ENCODE measurements around the gene GALR1. TPM values are rescaled to one million over a fixed set of nuclear protein-coding genes. Genes with fewer than 3 reads are reported as not detected.
A peak's percentile ranks its signal among the peaks of the same experiment; 100 is the strongest.

The GALR1 gene
- total and polyA plus RNA-seq, 12 donors = under 0.01 to 0.13 (median 0.02) TPM; not detected in 7

- H3K36me3 ChIP-seq = no peaks in the 10 kb centered on the region
- H3K4me1 ChIP-seq = peaks cover 0 to 24% (median 6%) of the 10 kb centered on the region in 9 donors
- TF ChIP-seq CTCF (IDR thresholded peaks at IDR 0.05) = no peak
- WGBS, 2 donors = 20 to 21% methylated on average over 5 of the region's 5 CpGs
- H3K9me3 ChIP-seq = no peaks in the 10 kb centered on the region
- intact Hi-C loops (cut with DNase I) = no loop called here
- DNase-seq (no peak), ATAC-seq (peak; percentile 70 to 92 (median 80))
- peaks cover 0 to 26% (median 4%) of the 10 kb centered on the region in 7 donors for H3K27me3 ChIP-seq
- no peak overlapping the region for H3K4me3 ChIP-seq
- H3K27ac ChIP-seq = no peak overlapping the region
Observed at GRCh38 chr18:77320971-77321559, 71.4 kb downstream of the GALR1 start.

- H3K27me3 ChIP-seq = peaks cover 0 to 26% (median 4%) of the 10 kb centered on the region in 7 donors
- H3K4me3 ChIP-seq = no peak overlapping the region
- TF ChIP-seq CTCF (IDR thresholded peaks at IDR 0.05) = no peak
- no peak overlapping the region for H3K27ac ChIP-seq
- intact Hi-C loops (cut with DNase I) = no loop called here
- no peaks in the 10 kb centered on the region for H3K9me3 ChIP-seq
- no peaks in the 10 kb centered on the region for H3K36me3 ChIP-seq
- 66 to 72% methylated on average over 23 of the region's 23 CpGs for WGBS, 2 donors
- ATAC-seq = no peak
- DNase-seq = no peak
- H3K4me1 ChIP-seq = peaks cover 0 to 24% (median 6%) of the 10 kb centered on the region in 9 donors
Observed at GRCh38 chr18:77321823-77322805, 72.5 kb downstream of the GALR1 start.

- H3K36me3 ChIP-seq = no peaks in the 10 kb centered on the region
- DNase-seq = peak; percentile 44 to 45
- H3K4me3 ChIP-seq = no peak overlapping the region
- 63 to 67% methylated on average over 12 of the region's 12 CpGs for whole genome bisulfite sequencing, 2 donors
- intact Hi-C loops (cut with DNase I) = no loop called here
- peaks cover 0 to 20% (median 3%) of the 10 kb centered on the region in 7 donors for H3K27me3 ChIP-seq
- peaks cover 0 to 3% (median 0%) of the 10 kb centered on the region in 11 donors for H3K9me3 ChIP-seq
- H3K4me1 ChIP-seq = peaks cover 0 to 24% (median 6%) of the 10 kb centered on the region in 9 donors
- no peak for TF ChIP-seq CTCF (IDR thresholded peaks at IDR 0.05)
- H3K27ac ChIP-seq = no peak overlapping the region
- ATAC-seq = peak in 7 of 8 donors; percentile 79 to 94 (median 93)
Observed at GRCh38 chr18:77323640-77324299, 74.1 kb downstream of the GALR1 start.

Other genes with a start within 250 kb of the GALR1 start
- 10 to 100 TPM; 18.4 to 70.8 (median 52.6) TPM for gene MBP, start 117.1 kb upstream of the GALR1 start, total RNA-seq
- gene MBP, start 117.1 kb upstream of the GALR1 start, polyA plus RNA-seq = 10 to 100 TPM in 1 of 2 donors, 1 to 10 TPM in 1; 3.0 to 11.5 TPM

All from heart right ventricle (tissue), 16 donors.